HepG2 (cell line): ENCODE results near the gene NAGS. TPM values are rescaled to one million over a fixed set of nuclear protein-coding genes. Genes with fewer than 3 reads are reported as not detected.

Experiments
- AGO2 ChIP-seq: fragments of 200-400 bp; formaldehyde crosslinking; optimal IDR thresholded peaks from 2 replicates; pipeline ENCODE3; 2017; ENCODE audit warnings: mild to moderate bottlenecking, low read depth, low read length, moderate library complexity
- BCL3 ChIP-seq: sonication (generic); formaldehyde crosslinking; IDR thresholded peaks from 2 replicates; pipeline ENCODE4 v1.5.1; 2020; ENCODE audit warnings: mild to moderate bottlenecking, missing genetic modification reagents, moderate library complexity
- CEBPB ChIP-seq: IDR thresholded peaks from 2 replicates; pipeline ENCODE4 v1.6.1; 2011; ENCODE audit warnings: low read depth, low read length, improper control_type of control experiment, borderline replicate concordance
- DMAP1 ChIP-seq: IDR thresholded peaks from 2 replicates; pipeline ENCODE4 v1.6.1; 2016
- FOXA1 ChIP-seq, 2 experiments: fragments of 450-650 bp in 1 of 2; sonication (generic) in 1 of 2; formaldehyde crosslinking in 1 of 2; IDR thresholded peaks; 2 replicates each; pipeline versions ENCODE4 v1.4.0 to v1.6.1; 2016 to 2020; ENCODE audit warnings: missing genetic modification reagents in 1 of 2
- HMGXB4 ChIP-seq, 2 experiments: sonication (generic) in 1 of 2; formaldehyde crosslinking in 1 of 2; IDR thresholded peaks; 2 replicates each; pipeline versions ENCODE4 v1.4.0 to v1.6.1; 2018 to 2020; ENCODE audit warnings: missing genetic modification reagents in 2 of 2, borderline replicate concordance in 1 of 2, low read depth in 1 of 2, mild to moderate bottlenecking in 1 of 2, missing biosample characterization in 1 of 2
- NFATC3 ChIP-seq: sonication (generic); formaldehyde crosslinking; IDR thresholded peaks from 2 replicates; pipeline ENCODE4 v1.5.1; 2020; ENCODE audit warnings: mild to moderate bottlenecking, missing genetic modification reagents
- TAF1 ChIP-seq: sonication (generic); formaldehyde crosslinking; IDR thresholded peaks from 2 replicates; pipeline ENCODE4 v1.4.0; 2020; ENCODE audit warnings: missing genetic modification reagents
- ZKSCAN1 ChIP-seq: fragments of 150-350 bp; IDR thresholded peaks from 2 replicates; pipeline ENCODE4 v1.6.1; 2014; ENCODE audit warnings: low read length
- ZNF180 ChIP-seq: sonication (generic); formaldehyde crosslinking; IDR thresholded peaks from 2 replicates; pipeline ENCODE4 v1.4.0; 2020; ENCODE audit warnings: low read depth, missing genetic modification reagents, borderline replicate concordance
- polyA plus RNA-seq, 8 experiments: library from polyadenylated mRNA; depleted of rRNA in 3 of 8; stranded (reverse) in 7 of 8; unstranded in 1 of 8; fragments of >200 nt; fragmentation: Illumina TruSeq in 4 of 8; extraction: Trizol in 4 of 8; gene quantifications; 2 replicates each; pipeline versions ENCODE4 v1.2.1 to v1.2.3, GENCODE V29; 2011 to 2016; ENCODE audit warnings: low read depth in 4 of 8, missing spikeins in 1 of 8, mixed read lengths in 1 of 8; ENCODE audit not compliant: insufficient read depth in 1 of 8
- total RNA-seq, 5 experiments: library from RNA; depleted of rRNA; stranded (reverse); fragments of >200 nt; fragmentation: Illumina TruSeq; extraction: Trizol; gene quantifications; 2 replicates each; pipeline ENCODE4 v1.2.3, GENCODE V29; 2016; ENCODE audit warnings: low read depth in 1 of 5
- TF ChIP-seq, protein P1 (sequence below), 2 experiments: sonication (generic) in 1 of 2; formaldehyde crosslinking in 1 of 2; IDR thresholded peaks; 2 replicates each; pipeline versions ENCODE4 v1.6.1 to v1.9.0; 2014 to 2022; ENCODE audit warnings: antibody characterized with exemption in 1 of 2, borderline replicate concordance in 1 of 2, inconsistent platforms in 1 of 2, low read depth in 1 of 2, missing genetic modification reagents in 1 of 2
- TF ChIP-seq, protein P2 (sequence below): sonication (generic); formaldehyde crosslinking; IDR thresholded peaks from 2 replicates; pipeline ENCODE4 v1.4.0; 2020; ENCODE audit warnings: low read depth, missing genetic modification reagents

NAGS gene
- total and polyA plus RNA-seq, 2 of the 13 experiments (the other 11 are each of a cell fraction or from before 2014, with no cell fraction given): 4.3 to 5.1 TPM

DNA sequence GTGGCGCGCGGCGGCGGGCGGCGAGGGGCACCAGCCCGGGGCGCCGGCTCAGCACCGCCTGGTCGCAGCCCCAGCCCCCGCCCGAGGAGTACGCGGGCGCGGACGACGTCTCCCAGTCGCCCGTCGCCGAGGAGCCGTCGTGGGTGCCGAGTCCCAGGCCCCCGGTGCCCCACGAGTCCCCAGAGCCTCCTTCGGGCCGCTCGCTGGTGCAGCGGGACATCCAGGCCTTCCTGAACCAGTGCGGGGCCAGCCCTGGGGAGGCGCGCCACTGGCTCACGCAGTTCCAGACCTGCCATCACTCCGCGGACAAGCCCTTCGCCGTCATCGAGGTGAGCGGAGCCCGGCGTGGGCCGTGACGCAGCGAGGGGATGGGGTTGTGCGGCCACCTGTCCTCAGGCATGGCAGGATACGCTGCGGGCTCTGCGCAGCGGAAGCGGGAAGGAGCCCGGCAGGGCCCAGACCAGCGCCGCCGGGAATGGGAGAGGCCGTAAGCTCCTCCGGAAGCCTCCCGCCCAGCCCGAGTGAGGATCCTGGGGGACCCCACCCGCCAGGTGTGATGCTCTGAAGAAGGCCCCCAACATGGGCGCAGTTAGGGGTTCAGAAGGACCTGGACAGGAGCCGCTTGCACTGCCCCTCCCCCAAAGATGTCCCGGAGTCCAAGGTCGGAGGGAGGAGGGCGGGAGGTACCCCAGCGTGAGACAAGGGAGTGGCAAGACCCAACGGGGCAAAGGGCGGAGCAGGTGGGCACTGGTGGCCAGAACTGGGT lies 522 bp downstream of the NAGS start (continued):
- peak; percentile 90 for TF ChIP-seq BCL3 (CRISPR knock-in tag)
- TF ChIP-seq, protein P1, sequence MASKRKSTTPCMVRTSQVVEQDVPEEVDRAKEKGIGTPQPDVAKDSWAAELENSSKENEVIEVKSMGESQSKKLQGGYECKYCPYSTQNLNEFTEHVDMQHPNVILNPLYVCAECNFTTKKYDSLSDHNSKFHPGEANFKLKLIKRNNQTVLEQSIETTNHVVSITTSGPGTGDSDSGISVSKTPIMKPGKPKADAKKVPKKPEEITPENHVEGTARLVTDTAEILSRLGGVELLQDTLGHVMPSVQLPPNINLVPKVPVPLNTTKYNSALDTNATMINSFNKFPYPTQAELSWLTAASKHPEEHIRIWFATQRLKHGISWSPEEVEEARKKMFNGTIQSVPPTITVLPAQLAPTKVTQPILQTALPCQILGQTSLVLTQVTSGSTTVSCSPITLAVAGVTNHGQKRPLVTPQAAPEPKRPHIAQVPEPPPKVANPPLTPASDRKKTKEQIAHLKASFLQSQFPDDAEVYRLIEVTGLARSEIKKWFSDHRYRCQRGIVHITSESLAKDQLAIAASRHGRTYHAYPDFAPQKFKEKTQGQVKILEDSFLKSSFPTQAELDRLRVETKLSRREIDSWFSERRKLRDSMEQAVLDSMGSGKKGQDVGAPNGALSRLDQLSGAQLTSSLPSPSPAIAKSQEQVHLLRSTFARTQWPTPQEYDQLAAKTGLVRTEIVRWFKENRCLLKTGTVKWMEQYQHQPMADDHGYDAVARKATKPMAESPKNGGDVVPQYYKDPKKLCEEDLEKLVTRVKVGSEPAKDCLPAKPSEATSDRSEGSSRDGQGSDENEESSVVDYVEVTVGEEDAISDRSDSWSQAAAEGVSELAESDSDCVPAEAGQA (IDR thresholded peaks at IDR 0.05; ENCODE audit: low read depth): no peak
- TF ChIP-seq, protein P1 (CRISPR knock-in tag; IDR thresholded peaks at IDR 0.05; ENCODE audit: borderline replicate concordance): no peak
- TF ChIP-seq DMAP1: 0 out of 2 replicates have a peak, but pooled peaks have one; percentile 17
- no peak for TF ChIP-seq ZNF180
- no peak for TF ChIP-seq CEBPB
- no peak for TF ChIP-seq FOXA1 (IDR thresholded peaks at IDR 0.05)
- no peak for TF ChIP-seq FOXA1 (CRISPR knock-in tag; IDR thresholded peaks at IDR 0.05)
- no peak for TF ChIP-seq NFATC3 (CRISPR knock-in tag)
- peak in 1 of 2 experiments; percentile 52; a peak in 1 of 4 replicates for TF ChIP-seq HMGXB4 (CRISPR knock-in tag; IDR thresholded peaks at IDR 0.05; ENCODE audit: borderline replicate concordance in 1 of 2, low read depth in 1 of 2)
- TF ChIP-seq, protein P2, sequence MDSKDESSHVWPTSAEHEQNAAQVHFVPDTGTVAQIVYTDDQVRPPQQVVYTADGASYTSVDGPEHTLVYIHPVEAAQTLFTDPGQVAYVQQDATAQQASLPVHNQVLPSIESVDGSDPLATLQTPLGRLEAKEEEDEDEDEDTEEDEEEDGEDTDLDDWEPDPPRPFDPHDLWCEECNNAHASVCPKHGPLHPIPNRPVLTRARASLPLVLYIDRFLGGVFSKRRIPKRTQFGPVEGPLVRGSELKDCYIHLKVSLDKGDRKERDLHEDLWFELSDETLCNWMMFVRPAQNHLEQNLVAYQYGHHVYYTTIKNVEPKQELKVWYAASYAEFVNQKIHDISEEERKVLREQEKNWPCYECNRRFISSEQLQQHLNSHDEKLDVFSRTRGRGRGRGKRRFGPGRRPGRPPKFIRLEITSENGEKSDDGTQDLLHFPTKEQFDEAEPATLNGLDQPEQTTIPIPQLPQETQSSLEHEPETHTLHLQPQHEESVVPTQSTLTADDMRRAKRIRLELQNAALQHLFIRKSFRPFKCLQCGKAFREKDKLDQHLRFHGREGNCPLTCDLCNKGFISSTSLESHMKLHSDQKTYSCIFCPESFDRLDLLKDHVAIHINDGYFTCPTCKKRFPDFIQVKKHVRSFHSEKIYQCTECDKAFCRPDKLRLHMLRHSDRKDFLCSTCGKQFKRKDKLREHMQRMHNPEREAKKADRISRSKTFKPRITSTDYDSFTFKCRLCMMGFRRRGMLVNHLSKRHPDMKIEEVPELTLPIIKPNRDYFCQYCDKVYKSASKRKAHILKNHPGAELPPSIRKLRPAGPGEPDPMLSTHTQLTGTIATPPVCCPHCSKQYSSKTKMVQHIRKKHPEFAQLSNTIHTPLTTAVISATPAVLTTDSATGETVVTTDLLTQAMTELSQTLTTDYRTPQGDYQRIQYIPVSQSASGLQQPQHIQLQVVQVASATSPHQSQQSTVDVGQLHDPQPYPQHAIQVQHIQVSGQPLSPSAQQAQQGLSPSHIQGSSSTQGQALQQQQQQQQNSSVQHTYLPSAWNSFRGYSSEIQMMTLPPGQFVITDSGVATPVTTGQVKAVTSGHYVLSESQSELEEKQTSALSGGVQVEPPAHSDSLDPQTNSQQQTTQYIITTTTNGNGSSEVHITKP (CRISPR knock-in tag): no peak
- no peak; the same call in 1 of the 2 replicates for TF ChIP-seq TAF1 (CRISPR knock-in tag)
- no peak for TF ChIP-seq ZKSCAN1
- peak; percentile 79 for TF ChIP-seq AGO2
